Heart right ventricle (tissue), 16 donors: Measurements from ENCODE around the gene FAM131C. TPM values are rescaled to one million over a fixed set of nuclear protein-coding genes. Genes with fewer than 3 reads are reported as not detected.
"Not testable (repeated sequence)": the region's sequence is repeated elsewhere in the genome, so short reads cannot be mapped to it uniquely, and the experiment has no call there.

Experiments used
- ATAC-seq, 8 donors: fragments of 200-7000 bp; cut with Tn5 transposase; one replicate each; pipeline ENCODE4 v1.9.1; 2020; ENCODE audit warnings: mild to moderate bottlenecking in 8 of 8, moderate library complexity in 8 of 8, moderate number of reproducible peaks in 1 of 8
- DNase-seq, 2 donors: peaks; one replicate each; pipeline ENCODE4 v3.0.0-alpha.2; 2020
- H3K27ac ChIP-seq, 10 donors: fragments of 200-600 bp; sonication (generic) in 2 of 10; one replicate each; pipeline versions ENCODE4 v1.5.0 to v1.8.0; 2020 to 2022; ENCODE audit warnings: mild to moderate bottlenecking in 3 of 10
- H3K27me3 ChIP-seq, 7 donors: fragments of 200-600 bp; one replicate each; pipeline ENCODE4 v1.8.0; 2021 to 2022; ENCODE audit warnings: mild to moderate bottlenecking in 2 of 7
- H3K36me3 ChIP-seq, 9 donors: fragments of 200-600 bp; sonication (generic) in 1 of 9; one replicate each; pipeline versions ENCODE4 v1.5.0 to v1.8.0; 2020 to 2022; ENCODE audit warnings: mild to moderate bottlenecking in 2 of 9
- H3K4me1 ChIP-seq, 9 donors: fragments of 200-600 bp; sonication (generic) in 1 of 9; one replicate each; pipeline versions ENCODE4 v1.5.0 to v1.8.0; 2020 to 2022; ENCODE audit warnings: mild to moderate bottlenecking in 4 of 9
- H3K4me3 ChIP-seq, 10 donors: fragments of 200-600 bp; sonication (generic) in 2 of 10; one replicate each; pipeline versions ENCODE4 v1.5.0 to v1.8.0; 2020 to 2022; ENCODE audit warnings: mild to moderate bottlenecking in 7 of 10, moderate library complexity in 2 of 10
- H3K9me3 ChIP-seq, 11 donors: fragments of 200-600 bp in 10 of 11; sonication (generic) in 2 of 11; one replicate each; pipeline versions ENCODE4 v1.5.0 to v1.8.0; 2013 to 2022; ENCODE audit warnings: mild to moderate bottlenecking in 2 of 11, control low read depth in 1 of 11, moderate library complexity in 1 of 11
- WGBS, 2 donors: extraction: QIAGEN DNeasy Blood & Tissue Kit; methylation state at CpG; one replicate each; pipeline ENCODE4 v1.1.7; 2013; ENCODE audit warnings: inconsistent platforms in 1 of 2; 5-methylcytosine and 5-hydroxymethylcytosine counted together
- intact Hi-C, 10 donors: fragments of 100-400 bp; cut with DNase I; formaldehyde crosslinking; loops; one replicate each; pipeline versions ENCODE4 v1.11.1 to v1.14.2; 2022
- polyA plus RNA-seq, 2 donors: library from polyadenylated mRNA; stranded (reverse); fragments of 200-250 nt; gene quantifications; one replicate each; pipeline ENCODE4 v1.2.3, GENCODE V29; 2013
- total RNA-seq, 10 donors: library from RNA; stranded (reverse); fragmentation: NEBNext Ultra II Directional in 3 of 10; extraction: Animal tissue kit (Norgen Biotek cat#: 25700) in 3 of 10; gene quantifications; one replicate each; pipeline versions ENCODE4 v1.2.1 to v1.2.4, GENCODE V29; 2021 to 2023
- TF ChIP-seq, protein P1 (sequence below), 9 donors: fragments of 200-600 bp; sonication (generic) in 2 of 9; IDR thresholded peaks; one replicate each; pipeline versions ENCODE4 v1.5.0 to v1.8.0; 2021 to 2022; ENCODE audit warnings: antibody characterized with exemption in 9 of 9, mild to moderate bottlenecking in 5 of 9, moderate library complexity in 1 of 9
- donor health status: Arrhythmogenic right ventricular cardiomyopathy.
- donor health status: ischemic (EF 13 %, LVEDD 7.1; RV severe dilation, severe dysfunction).
- donor health status: healthy with polysubstance abuse.
- donor health status: DM: no; HTN: yes; CAD: no.
- donor health status: DM: no; HTN: no; CAD: no.
- donor health status: ischemic (EF 25% LVEDD 6.9; RV normal size, moderate dysfunction).
- donor health status: ischemic (EF 25% LVEDD 5.7; RV mildly dilated, moderate dysfunction).
- donor health status: healthy.
- donor health status: DM: yes; HTN: yes; CAD: no.
- donor health status: Ischemic cardiomyopathy.
- donor health status: ischemic (EF 35%, LVEDD 5.7; RV mildly dilated, moderate dysfunction).
- donor health status: nonischemic (EF 11% LVEDD 7.7; RV severe dilation, severe dysfunction).
- donor health status: DM: yes; HTN: yes; CAD: no.
- donor health status: PGD.
- donor health status: ischemic (EF 29% LVEDD 5.4; RV normal size, mild dysfunction).
- donor health status: nonischemic (EF 23%, LVEDD 6.1; RV moderate dilation, normal function).

Gene FAM131C
- total and polyA plus RNA-seq, 12 donors: 0.72 to 11.8 (median 2.4) TPM

DNA sequence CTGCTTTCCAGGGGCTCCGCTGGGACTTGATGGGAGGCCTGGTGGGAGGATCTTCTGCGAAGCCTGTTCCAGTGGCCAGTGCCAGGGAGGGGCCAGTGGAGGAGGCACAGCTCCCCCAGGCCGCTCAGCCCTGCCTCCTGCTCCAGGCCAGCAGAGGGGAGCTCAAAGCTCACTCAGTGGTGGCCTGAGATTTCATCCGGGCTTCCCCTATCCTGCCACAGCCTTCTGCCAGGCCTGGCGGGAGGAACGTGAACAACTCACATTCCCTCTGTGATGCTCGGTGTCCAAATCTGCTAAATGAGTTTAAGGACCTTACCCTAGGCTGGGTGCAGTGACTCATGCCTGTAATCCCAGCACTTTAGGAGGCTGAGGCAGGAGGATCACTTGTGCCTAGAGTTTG, 26.6 kb downstream of the FAM131C start:
- intact Hi-C loops: no loop called here
- Histone ChIP-seq H3K9me3 (no peaks in the 10 kb centered on the region), H3K36me3 (no peaks in the 10 kb centered on the region), H3K27ac (no peak overlapping the region), H3K27me3 (peaks cover 0 to 8% (median 0%) of the 10 kb centered on the region in 7 donors), H3K4me1 (peaks cover 0 to 8% (median 7%) of the 10 kb centered on the region in 9 donors), H3K4me3 (no peak overlapping the region)
- no peak for DNase-seq
- TF ChIP-seq, protein P1, sequence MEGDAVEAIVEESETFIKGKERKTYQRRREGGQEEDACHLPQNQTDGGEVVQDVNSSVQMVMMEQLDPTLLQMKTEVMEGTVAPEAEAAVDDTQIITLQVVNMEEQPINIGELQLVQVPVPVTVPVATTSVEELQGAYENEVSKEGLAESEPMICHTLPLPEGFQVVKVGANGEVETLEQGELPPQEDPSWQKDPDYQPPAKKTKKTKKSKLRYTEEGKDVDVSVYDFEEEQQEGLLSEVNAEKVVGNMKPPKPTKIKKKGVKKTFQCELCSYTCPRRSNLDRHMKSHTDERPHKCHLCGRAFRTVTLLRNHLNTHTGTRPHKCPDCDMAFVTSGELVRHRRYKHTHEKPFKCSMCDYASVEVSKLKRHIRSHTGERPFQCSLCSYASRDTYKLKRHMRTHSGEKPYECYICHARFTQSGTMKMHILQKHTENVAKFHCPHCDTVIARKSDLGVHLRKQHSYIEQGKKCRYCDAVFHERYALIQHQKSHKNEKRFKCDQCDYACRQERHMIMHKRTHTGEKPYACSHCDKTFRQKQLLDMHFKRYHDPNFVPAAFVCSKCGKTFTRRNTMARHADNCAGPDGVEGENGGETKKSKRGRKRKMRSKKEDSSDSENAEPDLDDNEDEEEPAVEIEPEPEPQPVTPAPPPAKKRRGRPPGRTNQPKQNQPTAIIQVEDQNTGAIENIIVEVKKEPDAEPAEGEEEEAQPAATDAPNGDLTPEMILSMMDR (IDR thresholded peaks at IDR 0.05): no peak
- ATAC-seq: no peak
- WGBS, 2 donors: 54 to 61% methylated on average over 7 of the region's 7 CpGs

DNA sequence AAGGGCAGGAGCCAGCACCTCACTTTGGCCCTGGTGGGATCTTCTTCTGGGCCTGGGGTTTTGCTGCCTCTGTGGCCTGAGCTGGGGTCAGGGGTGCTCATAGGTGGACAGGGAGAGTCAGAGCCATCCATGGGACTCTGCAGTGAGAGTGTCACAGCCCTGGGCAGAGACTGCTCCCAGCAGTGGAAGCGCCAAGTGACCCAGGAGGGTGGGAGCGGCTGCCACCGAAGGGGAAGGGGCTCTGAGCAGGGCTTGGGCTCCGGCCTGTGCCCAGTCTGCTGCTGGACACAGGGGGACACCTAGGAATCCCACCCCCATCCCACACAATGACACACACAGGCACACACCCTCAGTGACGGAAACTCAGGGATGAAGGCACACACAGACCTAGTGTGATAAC, 29.5 kb downstream of the FAM131C start:
- H3K4me1 ChIP-seq: peaks cover 0 to 6% (median 5%) of the 10 kb centered on the region in 9 donors
- no peak for ATAC-seq
- 94 to 96% methylated on average over 5 of the region's 5 CpGs for WGBS, 2 donors
- no peak for DNase-seq
- intact Hi-C loops: no loop called here
- no peaks in the 10 kb centered on the region for H3K9me3 ChIP-seq
- TF ChIP-seq, protein P1 (IDR thresholded peaks at IDR 0.05): no peak
- H3K4me3 ChIP-seq: no peak overlapping the region
- H3K36me3 ChIP-seq: no peaks in the 10 kb centered on the region
- H3K27me3 ChIP-seq: peaks cover 0 to 5% (median 0%) of the 10 kb centered on the region in 7 donors
- no peak overlapping the region for H3K27ac ChIP-seq

DNA sequence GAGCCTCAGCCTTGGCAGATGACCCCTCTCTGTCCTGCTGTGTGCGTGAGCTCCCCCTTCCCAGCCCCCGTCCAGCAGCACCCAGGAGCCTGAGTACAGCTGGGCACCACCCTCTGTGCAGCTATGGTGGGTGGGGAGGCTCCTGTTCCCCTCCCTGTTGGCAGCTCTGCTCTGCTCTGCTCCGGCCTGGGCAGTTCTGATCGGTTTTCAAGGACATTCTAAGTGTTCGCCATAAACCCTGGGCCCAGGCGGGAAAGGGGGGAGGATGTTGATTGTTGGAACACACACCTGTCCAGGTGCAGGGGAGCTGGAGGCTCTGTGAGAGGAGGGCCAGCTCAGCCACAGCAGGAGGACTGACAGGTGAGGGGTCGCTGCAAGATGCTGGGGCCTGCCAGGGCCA, 29.9 kb downstream of the FAM131C start, which contains the start of gene CLCNKB:
TSS of gene CLCNKB (plus strand) at position 262 of the 400 bp plus-strand sequence. CDS start 711 bp downstream, outside the sequence.
- WGBS, 2 donors: 66 to 75% methylated on average over 7 of the region's 7 CpGs
- intact Hi-C loops: no loop called here
- Histone ChIP-seq H3K27ac (no peak within 1 kb of the TSS), H3K4me3 (no peak within 1 kb of the TSS), H3K36me3 (no peaks in the 10 kb centered on the region), H3K9me3 (no peaks in the 10 kb centered on the region), H3K27me3 (peaks cover 0 to 4% (median 0%) of the 10 kb centered on the region in 7 donors), H3K4me1 (peaks cover 0 to 2% (median under 1%) of the 10 kb centered on the region in 9 donors)
- TF ChIP-seq, protein P1 (IDR thresholded peaks at IDR 0.05): no peak
- DNase-seq: no peak
- ATAC-seq: no peak

DNA sequence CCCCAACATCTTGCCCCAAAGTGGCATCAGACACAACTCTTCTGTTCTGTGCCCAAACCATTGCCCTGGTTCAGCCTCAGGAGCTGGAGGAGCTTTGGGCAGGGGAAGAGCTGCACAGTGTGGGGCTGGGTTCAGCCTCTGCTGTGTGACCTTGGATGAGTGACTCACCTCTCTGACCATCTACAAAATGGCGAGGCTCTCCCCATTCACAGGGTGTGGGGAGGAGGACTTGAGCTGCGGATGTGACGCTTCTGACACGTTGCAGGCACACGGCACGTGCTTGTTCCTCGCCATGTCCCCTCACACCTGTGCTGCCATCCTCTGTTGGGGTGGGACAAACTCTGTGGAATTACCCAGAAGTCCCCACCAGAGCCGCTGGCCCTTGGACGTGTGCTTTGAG, 30.8 kb downstream of the FAM131C start:
- H3K27me3 ChIP-seq, DNase-seq, H3K4me1 ChIP-seq, H3K27ac ChIP-seq, H3K9me3 ChIP-seq, intact Hi-C loops, H3K36me3 ChIP-seq, H3K4me3 ChIP-seq: not testable (repeated sequence)
- peak in 1 of 8 donors; percentile 23 for ATAC-seq
- WGBS, 2 donors: 79 to 88% methylated on average over 9 of the region's 9 CpGs

DNA sequence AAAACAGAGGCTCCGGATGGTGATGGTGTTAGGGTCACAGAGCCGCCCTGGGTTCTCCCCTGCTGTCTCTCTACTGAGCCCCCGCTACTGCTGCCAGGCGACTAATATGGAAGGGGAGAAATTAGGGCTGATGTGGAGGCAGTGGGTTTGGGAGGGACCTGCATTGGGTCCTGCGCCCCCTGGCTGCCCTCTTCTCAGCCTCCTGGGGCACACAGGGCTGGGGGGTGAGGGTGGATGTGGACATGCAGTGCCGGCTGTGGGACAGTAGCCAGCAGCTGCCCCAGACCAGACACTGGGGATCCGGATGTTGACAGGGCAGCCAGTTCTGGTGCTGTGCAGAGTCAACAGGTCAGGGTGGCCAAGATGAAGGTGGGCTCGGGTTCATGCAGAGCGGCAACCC, 31.4 kb downstream of the FAM131C start:
- ATAC-seq (peak in 2 of 8 donors; percentile 23 to 31), DNase-seq (no peak)
- no peaks in the 10 kb centered on the region for H3K36me3 ChIP-seq
- no peaks in the 10 kb centered on the region for H3K9me3 ChIP-seq
- H3K27me3 ChIP-seq: peaks cover 0 to 4% (median 0%) of the 10 kb centered on the region in 7 donors
- intact Hi-C loops: no loop called here
- H3K4me3 ChIP-seq: no peak overlapping the region
- TF ChIP-seq, protein P1 (IDR thresholded peaks at IDR 0.05): peak in 3 of 9 donors; percentile 15 to 20 (median 18)
- H3K4me1 ChIP-seq: no peaks in the 10 kb centered on the region
- no peak overlapping the region for H3K27ac ChIP-seq
- 76 to 88% methylated on average over 9 of the region's 9 CpGs for WGBS, 2 donors
